HG02588 (cell line): ENCODE results near the gene RGMA.

ENCODE experiments used
- ATAC-seq: cut with Tn5 transposase; IDR thresholded peaks from one replicate; pipeline ENCODE4 v1.9.1; 2021; ENCODE audit warnings: mild to moderate bottlenecking, moderate library complexity; ENCODE audit not compliant: unreplicated experiment

Gene RGMA

DNA sequence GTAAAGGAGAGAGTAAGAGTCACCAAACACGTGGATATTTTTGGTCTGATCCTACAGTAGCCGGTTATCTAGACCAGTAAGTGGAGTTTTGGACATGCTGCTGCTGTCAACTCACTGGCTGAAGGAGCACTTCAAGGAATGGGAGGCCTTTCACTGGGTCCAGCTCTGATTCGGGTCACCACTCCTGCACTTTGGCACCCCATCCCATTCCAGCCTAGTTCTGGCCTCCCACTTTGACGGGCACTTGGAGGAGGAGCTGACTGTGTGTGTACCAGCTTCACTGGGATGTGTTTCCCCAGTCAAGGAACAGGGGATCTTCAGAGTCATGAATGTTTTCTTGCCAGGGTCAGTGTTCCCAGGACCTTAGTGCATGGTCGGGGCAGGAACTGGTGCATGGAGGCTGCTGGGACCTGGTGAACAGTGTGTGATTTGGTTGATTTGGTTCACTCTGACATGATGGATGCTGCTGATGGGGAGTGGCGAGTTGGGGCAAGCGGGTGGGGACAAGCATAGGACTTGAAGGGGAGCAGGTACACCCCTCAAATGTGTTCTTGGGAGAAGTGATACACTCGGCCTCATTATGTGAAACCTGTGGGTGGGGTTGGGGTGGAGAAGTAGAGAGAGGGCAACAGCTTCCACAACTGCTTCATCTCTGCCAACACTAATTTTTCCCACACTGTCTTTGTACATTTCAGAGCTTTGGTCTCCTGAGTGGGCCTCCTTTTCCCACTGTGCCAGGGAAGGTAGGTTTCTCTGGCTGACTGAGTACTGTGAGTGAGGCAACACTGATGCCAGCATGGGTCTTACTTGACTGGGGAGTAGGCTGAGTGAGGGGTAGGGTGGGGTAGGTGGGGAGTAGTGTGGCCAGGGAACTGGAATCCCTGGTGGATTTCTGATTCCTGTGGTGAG, 64.0 kb downstream of the RGMA start:
- no peak for ATAC-seq

DNA sequence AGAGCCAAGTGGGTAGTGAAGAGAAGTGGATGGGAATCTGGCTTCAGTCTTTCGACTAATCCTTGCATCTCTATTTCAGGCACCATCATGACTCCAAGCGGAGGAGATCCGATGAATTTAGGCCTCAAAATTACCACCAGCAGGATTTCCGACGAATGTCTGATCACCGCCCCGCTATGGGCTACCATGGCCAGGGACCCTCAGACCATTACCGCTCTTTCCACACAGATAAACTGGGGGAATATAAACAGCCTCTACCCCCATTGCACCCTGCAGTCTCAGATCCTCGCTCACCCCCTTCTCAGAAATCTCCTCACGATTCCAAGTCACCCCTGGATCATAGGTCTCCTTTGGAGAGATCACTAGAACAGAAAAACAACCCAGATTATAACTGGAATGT, 64.7 kb downstream of the RGMA start:
- ATAC-seq: no peak

DNA sequence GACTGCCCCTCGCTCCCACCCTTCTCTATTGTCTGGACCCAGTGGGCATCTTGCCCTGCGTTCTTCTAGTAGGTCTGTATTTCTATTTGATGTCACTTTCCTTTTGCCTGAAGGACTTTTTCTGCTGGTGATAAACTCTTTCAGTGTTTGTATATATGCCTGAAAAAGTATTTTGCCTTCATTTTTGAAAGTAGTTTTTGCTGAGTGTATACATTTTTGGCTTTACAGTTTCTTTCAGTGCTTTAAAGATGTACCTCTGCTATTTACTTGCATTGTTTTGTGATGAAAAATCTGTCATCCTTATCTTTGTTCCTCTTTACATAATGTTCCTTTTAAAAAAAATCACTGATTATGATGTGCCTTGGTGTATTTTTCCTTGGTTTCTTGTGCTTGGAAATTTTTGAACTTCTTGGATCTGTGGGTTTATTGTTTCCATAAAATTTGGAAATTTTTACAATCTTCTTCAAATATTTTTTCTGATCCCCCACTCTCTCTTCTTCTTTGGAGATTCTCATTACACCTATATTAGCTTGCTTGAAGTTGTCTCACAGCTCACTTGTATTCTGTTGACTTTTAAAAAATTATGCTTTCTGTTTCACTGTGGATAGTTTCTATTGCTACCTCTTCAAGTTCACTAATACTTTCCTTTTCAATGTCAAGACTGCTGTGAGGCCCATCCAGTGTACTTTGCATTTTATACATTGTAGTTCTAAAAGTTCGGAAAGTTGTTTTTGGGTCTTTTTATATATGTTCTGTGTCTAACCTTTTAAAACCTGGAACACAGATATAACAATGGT, 67.8 kb downstream of the RGMA start:
- ATAC-seq: peak; percentile 62

DNA sequence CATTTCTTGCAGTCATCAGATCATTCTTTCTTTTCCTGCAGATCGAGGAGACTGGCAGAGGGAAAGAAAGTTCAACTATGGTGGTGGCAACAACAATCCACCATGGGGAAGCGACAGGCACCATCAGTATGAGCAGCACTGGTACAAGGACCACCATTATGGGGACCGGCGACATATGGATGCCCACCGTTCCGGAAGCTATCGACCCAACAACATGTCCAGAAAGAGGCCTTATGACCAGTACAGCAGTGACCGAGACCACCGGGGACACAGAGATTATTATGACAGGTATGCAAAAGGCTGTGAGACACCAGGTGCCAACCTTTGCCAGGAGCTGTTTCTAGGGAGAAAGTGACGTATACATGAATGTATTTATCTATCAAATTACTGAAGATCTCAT, 69.0 kb downstream of the RGMA start:
- ATAC-seq: no peak

DNA sequence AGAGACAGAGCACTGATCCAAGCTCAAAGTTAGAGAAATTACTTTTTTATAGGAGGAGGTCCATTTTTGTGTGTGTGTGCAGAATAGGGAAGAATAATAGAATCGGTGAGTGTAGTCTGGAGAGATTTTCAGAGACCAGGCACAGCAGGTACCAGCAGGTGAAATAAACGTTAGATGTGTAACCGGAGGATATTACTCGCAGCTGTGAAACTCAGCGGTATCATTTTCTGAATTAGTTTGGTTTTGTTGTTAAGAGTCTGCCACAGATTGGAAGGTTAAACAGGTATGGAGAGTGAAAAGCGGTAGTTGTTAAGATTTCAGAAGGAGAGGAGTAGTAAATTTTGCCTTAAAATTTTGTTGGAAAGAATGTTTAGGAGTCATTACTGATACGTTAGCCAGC, 69.9 kb downstream of the RGMA start:
- ATAC-seq: no peak

DNA sequence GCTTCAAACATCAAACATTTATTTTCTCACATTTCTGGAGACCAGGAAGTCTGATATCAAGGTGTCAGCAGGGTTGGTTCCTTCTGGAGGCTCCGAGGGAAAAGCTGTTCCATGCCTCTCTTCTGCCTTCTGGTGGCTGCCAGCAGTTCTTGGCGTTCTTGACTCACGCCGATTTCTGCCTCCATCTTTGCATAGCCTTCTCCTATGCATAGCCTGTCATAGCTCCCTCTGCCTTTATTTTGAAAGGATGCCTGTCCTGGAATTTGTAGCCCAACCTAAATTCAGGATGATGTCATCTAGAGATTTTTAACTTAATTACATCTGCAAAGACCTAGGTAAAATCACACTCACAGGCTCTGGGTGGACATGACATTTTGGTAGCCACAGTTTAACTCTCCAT, 70.4 kb downstream of the RGMA start:
- no peak for ATAC-seq

DNA sequence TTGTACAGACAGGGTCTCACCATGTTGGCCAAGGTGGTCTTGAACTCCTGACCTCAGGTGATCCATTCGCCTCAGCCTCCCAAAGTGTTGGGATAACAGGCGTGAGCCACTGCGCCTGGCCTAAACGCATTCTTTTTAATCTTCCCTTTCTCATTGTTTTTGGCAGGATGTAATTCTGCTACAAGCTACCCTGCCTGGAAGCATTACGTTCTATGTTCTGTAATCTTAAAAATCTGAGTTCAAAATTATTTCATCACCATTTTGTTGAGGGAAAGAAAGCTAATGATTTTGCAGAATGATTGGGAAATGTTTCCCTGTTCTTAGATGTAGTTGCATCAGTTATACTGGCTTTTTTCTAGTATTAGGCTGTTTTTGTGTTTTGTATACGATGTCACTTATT, 71.5 kb downstream of the RGMA start:
- ATAC-seq: no peak

DNA sequence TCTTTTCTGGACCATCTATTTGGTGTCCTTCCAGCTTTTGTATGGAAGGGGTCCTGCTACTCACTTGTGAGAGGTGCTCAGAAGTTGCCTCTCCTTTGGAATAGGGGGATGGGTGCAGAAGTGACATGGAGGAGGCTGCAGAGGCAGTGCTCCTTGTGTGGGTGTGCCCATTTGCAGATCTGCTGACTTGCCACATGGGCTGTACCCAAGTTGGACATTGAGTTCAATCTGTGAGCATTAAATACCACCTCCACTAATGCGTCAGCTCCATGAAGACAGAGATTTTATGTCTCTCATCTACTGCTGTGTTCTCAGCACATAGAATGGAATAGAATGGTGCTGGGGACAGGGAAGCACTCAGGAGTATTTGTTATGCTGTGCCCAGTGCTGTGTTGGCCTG, 76.2 kb downstream of the RGMA start:
- ATAC-seq: no peak

DNA sequence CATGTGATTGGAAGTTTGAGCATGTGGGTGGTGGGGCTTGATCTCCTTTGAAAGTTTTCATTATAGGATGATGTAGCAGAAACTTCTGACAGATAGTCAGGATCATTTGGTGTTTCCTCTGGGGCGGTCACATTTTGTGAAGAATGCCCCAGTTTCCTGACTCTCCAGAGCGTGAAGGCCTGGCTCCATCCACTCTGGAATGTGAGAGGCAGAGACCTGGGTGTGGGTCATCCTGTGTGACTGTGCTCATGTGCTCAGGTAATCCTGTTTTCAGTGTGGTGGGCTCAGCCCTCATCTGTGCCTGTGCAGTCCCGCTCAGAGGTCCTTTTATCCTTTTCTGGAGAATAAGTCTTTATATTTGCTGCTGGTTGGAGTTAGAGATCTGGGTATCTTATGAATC, 81.0 kb downstream of the RGMA start:
- ATAC-seq: no peak

DNA sequence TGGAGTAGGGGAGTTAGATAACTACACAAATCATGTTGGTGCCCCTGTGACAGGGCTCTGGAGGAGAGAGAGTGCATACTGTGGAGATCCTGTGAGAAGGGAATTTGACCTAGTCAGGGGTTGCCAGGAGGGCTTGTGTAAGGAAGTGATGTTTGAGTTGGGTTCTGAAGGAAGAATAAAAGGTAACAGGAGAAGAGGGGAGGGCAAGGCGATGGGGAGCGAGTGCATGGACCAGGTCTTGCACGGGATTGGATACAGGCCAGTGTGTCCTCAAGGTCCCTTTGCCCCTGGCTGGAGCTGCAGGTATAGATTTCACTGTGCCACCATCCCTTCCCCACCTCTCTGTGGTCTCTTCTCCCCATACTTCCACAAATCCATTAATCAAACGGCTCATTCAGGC, 83.9 kb downstream of the RGMA start:
- no peak for ATAC-seq

DNA sequence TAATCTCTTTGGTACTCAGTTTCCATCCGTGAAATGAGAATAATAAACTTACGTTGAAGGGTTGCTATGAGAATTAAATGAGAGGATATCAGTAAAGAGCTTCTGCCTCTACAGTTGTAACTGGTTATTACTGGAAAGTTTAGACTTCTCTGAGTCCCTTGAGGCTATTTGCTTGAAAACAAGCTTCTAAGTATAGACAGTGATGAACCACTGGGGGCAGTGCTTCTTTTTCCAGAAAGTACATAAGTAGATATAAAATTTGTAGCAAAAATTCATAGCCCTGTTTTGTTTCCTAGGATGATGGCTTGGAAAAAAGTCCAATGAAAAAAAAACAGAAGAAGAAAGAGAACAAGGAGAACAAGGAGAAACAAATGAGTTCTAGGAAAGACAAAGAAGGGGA, 87.1 kb downstream of the RGMA start:
- ATAC-seq: no peak

DNA sequence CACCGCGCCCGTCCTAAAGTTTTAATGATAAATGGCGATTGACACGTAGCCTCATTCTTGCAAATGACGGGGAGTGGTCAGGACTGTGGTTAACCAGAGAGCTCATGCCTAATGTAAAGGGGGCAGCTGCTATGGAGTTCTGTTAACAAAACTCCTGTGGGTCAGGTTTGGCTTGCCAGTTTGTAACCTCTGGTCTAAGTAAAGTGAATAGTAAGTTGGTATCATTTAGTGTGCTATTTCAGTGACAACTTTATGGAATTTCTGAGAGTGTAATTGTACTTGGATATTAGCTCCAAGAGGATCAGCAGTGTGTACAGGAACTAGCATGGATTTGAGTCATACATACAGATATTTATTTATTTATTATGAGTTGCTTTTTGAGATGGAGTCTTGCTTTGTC, 87.9 kb downstream of the RGMA start:
- ATAC-seq: no peak

DNA sequence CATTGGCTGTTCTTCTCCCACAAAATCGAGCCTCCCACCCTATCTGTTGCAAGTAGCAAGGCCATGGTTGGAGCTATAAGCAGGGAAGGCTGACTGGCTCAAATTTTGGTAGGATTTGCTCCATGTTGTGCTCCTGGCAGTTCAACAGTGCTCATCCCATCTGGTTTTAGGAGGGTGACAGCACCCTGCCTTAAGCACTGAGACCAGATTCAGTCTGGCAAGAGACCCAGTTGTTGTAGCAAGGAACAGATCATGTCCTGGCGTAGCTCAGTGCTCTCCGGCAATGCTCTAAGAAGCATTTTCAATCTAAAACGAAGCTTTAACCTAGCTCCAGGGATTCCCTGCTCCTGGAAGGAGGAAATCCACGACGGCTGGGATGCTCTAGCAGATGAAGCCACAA, 91.2 kb downstream of the RGMA start:
- ATAC-seq: no peak

DNA sequence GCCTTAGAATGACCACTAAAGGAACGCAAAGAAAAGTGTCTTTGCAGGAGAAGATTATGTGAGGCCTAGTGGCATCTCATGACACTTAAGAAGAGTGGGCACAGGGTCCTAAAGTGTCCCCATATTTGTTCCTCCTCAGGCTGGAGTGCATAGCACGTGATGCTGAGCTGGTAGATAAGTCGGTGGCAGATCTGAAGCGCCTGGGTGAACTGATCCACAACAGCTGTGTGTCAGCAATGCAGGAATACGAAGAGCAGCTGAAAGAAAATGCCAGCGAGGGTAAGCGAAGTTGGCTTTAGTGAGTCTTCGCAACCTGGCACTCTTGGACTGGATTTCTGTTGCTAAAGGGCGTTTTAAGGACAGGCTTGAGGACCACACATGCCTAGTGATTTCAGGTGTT, 96.3 kb downstream of the RGMA start:
- no peak for ATAC-seq

DNA sequence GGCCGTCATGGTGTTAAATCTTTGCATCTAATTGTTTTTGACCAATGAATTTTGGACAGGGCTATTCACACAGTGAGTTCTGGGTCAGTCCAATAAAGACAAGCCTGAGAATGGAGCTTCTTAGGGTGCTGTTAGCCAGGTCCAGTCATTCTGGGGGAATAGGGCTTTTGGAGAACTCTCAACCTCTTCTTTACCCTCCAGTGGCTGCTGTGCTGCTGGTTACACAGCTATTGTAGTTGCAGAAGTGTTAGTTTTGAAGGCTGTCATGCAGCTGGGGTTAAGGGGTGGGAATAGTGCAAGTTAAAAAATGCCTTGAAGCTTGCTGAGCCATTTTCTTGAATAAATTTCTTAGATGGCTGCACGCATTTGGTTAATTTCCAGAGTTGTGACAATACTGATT, 99.0 kb downstream of the RGMA start:
- no peak for ATAC-seq

DNA sequence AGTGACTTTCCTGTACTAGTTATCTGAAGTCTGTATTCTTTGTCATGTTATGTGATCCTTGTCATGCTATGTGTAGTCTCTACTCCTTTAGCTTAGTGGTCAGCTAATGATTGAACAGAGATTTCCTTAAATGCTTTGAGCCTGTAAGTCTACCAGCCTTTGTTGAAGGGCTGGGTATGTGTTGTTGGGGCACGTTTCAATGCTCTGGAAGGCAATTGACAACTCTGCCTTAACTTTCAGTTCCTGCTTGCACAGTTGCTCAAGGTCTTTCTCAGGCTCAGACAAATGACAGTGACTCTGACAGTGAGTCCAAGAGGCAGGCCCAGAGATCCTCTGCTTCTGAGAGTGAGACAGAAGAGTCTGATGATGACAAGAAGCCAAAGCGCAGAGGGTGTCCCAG, 99.5 kb downstream of the RGMA start:
- ATAC-seq: peak; percentile 51
